GOT3 (cell line): ENCODE measurements around the gene SLC26A4.

Experiments used
- DNase-seq: peaks from one replicate; lab custom pipeline; 2025; ENCODE audit warnings: mixed read lengths; lab: John Stamatoyannopoulos, UW

Gene SLC26A4

DNA sequence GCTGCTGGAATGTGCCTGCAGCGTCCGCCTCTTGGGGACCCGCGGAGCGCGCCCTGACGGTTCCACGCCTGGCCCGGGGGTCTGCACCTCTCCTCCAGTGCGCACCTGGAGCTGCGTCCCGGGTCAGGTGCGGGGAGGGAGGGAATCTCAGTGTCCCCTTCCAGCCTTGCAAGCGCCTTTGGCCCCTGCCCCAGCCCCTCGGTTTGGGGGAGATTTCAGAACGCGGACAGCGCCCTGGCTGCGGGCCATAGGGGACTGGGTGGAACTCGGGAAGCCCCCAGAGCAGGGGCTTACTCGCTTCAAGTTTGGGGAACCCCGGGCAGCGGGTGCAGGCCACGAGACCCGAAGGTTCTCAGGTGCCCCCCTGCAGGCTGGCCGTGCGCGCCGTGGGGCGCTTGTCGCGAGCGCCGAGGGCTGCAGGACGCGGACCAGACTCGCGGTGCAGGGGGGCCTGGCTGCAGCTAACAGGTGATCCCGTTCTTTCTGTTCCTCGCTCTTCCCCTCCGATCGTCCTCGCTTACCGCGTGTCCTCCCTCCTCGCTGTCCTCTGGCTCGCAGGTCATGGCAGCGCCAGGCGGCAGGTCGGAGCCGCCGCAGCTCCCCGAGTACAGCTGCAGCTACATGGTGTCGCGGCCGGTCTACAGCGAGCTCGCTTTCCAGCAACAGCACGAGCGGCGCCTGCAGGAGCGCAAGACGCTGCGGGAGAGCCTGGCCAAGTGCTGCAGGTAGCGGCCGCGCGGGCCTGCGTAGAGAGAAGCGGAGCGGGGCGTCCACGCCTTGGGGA is 645 bp downstream of the SLC26A4 start:
- no peak for DNase-seq

DNA sequence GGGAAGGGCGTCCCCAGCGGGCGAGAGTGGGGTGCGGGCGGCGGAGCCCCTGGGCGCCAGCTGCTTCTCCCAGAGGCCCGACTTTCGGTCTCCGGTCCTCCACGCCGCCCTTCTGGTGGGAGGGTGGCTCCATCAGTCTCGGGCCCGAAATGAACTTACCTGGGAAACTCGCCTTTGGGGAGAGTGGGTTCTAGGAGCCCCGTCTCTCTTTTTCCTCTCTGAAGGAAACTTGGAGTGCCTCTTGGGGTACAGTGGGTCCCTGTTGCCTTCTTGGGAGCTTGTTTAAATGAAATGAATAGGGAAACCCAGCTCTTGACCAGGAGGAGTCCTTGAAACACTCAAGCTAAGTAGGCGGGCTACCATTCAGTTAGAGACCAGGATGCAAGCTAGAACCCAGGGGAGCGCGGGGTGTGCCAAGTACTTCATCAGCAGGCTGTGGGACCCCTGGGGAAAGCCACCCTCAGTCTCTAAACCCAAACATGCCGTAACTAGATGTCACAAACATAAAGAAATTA is 1.3 kb downstream of the SLC26A4 start:
- DNase-seq, result no peak

DNA sequence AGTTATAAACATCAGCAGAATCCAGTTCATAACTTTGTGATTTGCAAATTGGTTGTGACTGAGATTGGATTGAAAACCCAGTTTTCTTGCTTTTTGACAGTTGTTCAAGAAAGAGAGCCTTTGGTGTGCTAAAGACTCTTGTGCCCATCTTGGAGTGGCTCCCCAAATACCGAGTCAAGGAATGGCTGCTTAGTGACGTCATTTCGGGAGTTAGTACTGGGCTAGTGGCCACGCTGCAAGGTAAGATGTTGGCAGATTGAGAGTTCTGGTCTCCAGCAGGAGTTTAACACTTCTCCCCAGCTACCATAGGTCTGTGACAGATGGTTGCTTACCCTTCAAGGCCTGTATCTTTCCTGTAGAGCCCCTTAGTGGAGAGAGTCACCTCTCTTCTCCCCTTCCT is 2.6 kb downstream of the SLC26A4 start:
- no peak for DNase-seq

DNA sequence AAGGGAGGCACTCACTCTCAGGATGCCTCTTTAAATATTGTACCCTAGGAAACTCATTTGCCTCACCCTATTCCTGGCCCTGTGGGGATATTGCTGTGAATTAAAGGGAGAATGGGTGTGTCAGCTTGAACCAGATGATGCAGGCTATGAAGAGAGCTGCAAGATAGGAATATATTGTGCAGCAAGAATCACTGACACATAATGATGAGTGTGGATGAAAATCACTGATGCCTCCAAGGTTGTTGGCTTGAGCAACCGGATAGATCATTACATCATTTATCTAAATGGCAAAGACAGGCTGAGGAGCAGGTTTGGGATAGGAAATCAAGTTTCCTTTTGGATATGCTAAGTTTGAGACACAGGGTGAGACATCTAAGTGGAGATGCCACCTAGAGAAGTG is 6.2 kb downstream of the SLC26A4 start:
- DNase-seq, result no peak

DNA sequence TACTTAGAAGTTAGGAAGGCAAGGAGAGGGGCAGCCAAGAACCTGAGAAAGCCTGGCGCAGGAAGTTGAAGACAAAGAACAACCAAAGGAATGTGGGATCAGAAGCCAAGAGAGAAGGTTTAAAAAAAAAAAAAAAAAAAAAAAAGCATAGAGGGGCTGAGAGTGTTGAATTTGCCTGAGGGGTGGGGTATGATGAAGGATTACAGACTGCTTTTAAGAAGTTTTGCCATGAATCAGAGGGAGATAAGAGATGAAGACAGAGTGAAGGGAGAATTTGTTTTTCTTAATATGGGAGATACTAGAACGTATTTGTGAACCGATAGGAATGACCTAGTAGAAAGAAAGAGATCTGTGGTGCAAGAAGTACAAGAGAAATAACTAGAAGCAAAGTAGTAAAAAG is 6.7 kb downstream of the SLC26A4 start:
- no peak for DNase-seq

DNA sequence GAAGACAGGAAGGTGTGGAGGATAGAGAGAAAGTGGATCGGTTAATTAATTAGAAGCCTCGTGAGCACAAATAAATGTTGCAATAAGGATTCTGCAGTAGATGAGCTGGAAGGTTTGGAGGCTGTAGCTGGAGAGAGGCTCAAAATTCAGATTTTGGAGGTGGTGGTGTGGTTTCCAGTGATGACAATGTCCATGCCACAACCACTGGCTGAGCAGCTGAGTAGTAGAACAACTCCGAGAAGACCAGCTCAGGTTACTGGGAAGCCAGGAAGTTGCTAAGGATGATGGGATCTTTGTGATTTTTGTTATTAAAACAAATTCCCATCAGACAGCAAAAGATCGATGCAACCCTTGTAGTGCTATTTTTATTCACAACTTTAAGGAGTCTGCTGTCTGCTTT is 7.7 kb downstream of the SLC26A4 start:
- no peak for DNase-seq

DNA sequence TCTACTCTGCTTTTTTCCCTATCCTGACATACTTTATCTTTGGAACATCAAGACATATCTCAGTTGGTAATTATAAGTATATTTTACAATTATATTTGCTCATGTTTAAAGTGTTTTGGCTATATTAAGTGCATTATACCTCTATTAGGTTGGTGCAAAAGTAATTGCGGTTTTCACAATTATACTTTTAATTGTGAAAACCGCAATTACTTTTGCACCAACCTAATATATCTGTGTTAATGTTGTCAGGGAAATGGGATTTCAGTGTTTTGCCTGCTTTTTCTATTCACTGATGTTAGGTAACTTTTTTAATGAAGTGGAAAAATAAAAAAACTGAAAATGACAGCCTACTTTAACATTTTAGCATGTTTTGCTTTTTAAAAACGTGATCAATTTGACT is 11.6 kb downstream of the SLC26A4 start:
- DNase-seq, result no peak

DNA sequence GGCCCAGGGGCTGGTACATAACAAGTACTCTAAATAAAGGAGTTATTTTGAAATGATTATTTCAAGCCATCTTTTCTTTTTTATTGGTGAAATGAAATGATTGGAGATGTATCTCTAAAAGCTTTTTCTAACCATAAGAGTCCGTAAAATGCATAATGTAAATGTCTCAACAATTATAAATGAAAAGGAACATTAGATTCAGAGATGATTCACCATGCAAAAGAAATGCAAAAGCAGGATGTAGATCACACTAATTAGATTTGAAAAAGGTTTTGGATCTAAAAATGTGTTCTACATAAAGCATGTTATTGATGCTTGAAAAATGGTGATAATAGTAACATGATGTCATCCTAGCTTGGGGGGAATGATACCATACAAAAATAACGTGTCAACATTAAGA is 15.6 kb downstream of the SLC26A4 start:
- DNase-seq, result no peak

DNA sequence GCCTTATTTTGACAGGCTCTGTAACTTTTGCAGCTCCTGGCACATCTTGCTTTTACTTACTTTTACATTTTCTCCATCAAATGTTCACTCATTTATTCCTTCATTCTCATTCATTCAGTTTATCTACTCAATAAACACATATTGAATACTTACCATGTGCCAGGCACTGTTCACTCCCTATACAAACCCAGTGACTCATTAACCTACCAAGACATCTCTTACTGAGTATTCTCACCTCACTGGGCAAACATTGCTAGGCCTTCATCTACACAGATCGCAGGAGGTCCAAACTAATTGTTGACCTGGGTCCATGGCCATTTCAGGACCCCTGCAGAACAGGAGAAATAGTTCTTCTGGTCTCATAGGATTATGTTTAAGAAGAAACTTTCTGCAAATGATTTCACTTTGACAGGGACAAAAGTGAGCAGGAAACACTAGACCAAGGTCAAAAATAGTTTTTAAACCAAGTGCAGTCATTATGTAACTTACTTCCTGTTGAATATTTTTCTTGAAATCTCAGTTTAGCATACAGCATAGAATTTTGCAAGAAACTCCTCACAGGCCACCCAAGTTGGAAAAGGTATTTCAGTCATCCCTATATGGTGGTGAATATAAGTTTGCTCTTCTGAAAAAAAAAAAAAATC is 17.6 kb downstream of the SLC26A4 start:
- DNase-seq, result no peak

DNA sequence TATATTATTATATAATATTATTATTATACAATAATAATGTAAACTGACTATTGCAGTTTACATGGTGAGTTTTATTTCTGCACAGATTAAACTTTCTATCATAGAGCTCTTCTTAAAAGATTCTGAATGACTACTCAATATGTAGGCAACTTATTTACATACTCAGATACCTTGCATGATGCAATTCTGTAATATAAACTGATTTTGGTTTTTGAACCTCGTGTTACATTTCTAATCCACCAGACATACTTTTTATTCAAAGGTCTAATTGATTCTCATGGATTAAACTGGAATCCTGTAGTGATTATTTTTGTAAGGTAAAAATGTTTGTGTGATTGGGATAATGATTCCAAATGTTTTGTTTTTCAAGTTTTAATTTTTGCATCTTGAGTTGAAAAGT is 19.9 kb downstream of the SLC26A4 start:
- DNase-seq, result no peak

DNA sequence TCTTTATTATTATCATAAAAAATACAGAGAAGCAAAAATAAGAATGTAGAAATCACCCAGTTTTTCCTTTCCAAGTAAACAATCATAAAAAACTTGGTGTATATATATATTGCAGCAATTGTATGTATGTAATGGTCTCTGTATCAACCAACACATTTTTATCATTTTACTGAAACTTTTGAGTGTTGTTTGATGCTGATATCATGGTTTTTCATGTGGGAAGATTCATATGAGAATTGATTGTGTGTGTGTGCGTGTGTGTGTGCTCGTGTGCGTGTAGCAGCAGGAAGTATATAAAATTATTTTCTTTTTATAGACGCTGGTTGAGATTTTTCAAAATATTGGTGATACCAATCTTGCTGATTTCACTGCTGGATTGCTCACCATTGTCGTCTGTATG is 22.3 kb downstream of the SLC26A4 start:
- DNase-seq, result no peak

DNA sequence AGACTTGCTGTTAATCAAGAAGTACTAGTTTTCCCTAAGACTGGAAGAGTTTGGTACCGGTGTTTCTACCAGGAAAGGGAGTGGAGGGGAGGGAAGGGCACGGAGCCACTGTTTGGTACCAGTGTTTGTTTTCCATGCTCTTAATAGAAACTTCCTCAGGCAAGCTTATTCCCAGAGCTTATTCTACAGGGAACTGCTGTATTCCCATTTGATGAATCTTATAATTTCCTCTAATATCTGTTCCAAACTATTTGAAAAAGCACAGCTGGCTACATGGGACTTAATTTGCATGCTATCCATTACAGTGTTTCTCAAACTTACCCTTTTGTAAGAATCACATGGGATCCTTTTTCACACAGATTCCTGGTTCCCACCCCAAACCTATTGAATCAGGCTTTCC is 23.7 kb downstream of the SLC26A4 start:
- no peak for DNase-seq

DNA sequence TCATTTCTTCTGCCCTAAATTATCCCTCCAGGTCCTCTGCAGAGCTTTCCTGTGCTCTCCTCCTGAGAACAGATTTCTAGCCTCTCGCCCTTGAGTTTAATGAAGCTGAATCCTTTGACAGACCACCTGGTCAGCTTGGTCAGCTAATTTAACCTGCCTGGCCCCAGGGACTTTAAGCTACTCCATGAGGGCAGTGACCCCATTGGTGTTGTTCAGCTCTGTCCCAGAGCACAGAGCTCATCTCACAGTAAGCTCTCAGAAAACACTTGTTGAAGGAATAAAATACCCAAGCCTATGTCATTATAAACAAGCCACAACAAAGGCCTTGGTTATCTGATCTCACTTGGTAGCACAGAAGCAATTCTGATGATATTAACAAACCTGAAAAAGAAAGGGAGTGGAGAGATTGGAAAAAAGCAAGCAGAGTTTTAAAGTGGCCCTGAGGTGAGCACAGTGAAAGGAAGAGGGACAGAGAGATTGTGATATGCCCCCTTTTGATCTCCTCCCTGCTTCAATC is 24.4 kb downstream of the SLC26A4 start:
- no peak for DNase-seq

DNA sequence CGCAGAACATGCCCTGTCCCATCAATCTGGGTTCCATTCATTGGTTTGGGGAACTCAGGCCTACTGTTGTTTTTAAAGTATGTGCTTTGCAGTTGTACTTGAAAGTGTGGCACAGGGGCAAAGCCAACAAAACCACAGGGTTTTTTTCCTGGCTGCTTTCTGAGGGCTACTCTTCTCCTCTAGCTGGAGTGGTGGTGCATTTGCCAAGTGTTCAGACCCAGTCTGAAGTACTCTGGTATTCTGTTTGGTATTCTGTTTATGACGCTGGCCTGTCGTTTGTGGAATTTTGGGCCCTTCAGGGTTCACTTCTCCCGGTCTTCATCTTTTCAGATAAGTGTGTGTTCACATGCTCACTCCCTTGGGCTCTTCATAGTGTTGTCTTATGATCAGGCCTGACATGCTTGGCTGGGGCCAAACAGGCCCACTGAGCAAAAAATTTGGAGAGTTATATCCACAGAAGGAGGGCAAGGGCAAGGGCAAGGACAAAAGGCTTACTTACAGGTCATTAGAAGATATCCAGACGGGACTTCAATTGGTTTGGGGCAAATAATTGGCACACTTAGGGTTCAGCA is 26.3 kb downstream of the SLC26A4 start:
- no peak for DNase-seq

DNA sequence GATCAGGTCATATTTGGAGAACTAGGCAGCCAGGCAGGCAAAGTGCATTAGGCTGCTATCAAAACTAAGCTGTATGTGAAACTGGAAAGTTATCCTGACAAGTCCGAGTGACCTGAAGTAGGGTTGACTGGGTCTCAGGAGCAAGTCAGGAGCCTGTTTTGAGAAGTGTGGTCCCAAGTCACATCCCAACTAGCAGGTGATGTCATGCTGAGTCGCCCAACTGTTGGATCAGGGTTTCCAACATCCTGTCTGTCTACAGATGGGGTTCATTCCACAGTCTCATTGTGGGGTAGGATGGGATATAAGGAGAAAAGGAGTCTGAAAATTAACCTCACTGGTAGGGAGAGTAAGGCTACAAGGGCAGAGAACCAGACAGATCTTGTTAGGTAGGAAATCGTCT is 27.0 kb downstream of the SLC26A4 start:
- DNase-seq, result no peak

DNA sequence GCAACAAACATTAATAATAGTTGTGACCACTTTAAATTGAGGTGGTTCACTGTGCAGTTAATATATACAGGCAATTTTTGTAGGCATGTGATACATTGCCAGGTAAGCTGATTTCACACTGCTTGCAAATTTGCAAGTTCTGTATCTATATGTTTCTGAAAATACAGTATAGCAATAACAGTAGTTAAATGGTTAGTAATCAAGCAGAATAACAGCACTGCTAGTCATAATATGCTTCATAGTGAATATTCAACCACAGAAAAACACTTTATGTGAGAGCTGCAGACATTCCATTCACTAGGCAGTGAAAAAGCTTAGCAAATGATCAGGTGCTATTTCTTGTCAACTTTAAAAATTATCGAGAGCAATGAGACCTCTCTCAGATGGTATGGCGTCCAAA is 28.9 kb downstream of the SLC26A4 start:
- DNase-seq, result no peak

DNA sequence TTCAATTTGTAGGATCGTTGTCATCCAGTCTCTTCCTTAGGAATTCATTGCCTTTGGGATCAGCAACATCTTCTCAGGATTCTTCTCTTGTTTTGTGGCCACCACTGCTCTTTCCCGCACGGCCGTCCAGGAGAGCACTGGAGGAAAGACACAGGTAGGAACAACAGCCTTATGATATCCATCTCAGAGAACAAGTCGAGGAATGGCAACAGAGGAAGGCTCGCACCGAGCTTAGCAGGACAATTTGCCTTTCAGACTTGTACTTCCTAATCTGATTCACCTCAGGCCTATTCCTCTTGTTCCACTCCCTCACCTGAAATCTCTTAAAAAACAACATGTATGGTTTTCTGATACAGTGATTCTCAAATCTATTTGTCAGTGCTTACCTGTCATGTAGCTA is 29.5 kb downstream of the SLC26A4 start:
- no peak for DNase-seq

DNA sequence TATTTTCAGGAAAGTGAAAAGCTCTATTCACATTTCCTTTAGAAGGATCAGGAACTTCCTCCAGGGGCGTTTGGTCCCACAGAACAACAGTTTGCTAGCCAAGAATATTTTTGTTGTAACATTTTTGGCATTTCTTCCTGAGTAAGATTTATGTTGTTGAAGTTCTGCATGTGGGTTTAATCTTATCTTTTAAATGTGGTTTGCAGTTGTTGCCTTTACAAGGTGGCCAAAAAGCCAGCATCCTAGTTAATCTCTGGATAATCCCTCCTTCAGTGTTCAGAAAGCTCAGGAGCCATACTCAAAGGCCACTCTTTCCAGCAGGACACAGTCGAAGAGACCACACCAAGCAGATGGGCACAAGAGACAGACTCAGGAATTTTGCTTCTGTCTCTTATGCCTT is 30.0 kb downstream of the SLC26A4 start:
- DNase-seq, result no peak

DNA sequence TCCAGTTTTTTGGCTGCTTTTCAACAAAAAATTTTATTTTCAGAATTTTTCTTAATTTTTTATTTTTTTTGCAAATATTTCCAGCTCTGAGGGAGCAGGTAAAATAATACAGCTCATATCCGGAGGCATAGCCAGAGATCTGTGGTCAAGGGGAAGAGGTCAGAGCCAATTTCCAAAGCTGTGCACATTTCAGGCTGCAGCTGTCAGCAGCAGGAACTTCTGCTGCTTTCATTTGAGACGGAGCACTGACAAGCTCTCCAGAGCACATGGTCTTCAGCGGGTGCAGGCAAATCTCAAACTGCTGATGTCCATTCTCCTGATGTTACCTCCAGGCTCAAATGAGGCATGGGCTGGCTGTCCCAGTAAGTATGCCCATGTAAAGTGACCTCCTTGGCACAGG is 31.1 kb downstream of the SLC26A4 start:
- no peak for DNase-seq

DNA sequence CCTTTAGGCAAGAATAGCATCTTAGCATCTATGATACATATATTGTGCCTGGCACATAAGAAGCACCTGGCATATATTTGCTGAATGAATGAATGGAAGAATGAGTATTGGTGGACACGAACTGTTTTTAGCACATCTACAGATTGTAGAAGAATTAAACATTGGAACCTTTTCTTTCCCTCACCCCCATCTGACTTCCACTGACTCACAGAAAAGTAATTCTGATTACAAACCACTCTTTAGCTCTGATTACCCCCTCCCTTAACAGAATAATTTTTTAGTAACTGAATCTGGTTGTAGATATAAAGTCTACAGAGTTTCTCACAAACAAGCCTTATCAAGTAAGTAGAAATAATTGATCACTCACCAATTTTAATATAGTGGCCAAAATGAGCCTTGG is 31.9 kb downstream of the SLC26A4 start:
- no peak for DNase-seq

DNA sequence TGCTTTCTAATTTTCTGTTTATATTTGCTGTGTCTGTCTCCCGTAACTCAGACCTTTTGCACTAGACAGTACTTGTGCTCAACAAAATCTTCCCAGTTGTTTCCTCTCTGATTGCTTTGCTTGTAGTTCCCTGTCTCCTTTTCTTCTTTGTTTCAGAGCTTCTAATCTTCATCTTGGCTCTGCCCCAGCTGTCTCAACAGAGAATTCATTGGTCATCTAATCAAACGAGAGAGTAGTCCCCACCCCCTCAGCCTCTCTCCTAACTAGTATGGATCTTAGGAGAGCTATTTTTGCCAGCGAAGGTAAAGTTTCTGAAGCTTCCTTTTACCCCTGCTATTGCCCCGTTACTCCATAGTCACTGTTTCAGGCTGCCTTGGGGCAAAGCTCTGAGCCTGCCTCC is 32.8 kb downstream of the SLC26A4 start:
- DNase-seq, result no peak

DNA sequence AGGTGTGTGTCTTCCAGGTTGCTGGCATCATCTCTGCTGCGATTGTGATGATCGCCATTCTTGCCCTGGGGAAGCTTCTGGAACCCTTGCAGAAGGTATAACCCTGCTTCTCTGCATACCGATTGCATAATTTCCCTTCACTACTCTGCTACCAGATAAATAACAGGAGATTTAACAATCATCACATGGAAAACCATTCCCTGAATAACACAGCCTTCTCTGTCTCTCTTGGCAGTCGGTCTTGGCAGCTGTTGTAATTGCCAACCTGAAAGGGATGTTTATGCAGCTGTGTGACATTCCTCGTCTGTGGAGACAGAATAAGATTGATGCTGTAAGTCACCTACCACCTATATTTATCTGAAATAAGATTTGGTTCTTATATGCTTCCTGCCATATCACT is 33.8 kb downstream of the SLC26A4 start:
- no peak for DNase-seq

DNA sequence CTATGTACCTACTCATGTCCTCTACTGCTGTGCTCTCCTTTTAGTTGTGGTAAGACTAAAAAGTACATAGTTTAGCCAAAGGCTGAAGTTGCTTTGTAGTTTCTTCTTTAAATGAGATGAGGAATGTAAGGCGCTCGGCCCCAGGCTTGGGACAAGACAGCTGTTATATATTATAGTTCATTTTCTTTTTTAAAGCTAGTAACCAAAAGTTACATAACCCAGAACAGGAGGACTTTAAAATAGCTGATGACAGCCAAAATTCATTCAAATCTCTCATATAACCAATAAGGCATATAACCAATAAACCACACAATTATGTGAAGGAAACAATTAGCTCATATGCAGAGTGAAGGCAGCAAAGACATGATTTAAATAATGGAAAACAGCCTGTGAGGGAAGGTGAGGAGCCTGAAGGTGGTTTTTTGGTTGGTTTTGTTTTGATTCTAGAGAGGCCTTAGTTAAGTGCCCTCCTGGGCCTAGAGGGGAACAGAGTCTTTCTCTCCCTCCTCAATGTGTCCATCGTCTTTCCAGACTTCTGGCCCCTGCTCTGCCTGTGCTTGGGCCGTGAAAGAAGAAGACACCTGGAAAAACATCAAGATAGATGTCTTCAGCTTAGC is 35.8 kb downstream of the SLC26A4 start:
- DNase-seq, result no peak
